ENCODE data around the gene MTA2. TPM values are rescaled to one million over a fixed set of nuclear protein-coding genes. Genes with fewer than 3 reads are reported as not detected.
A peak's percentile ranks its signal among the peaks of the same experiment; 100 is the strongest.

Gene MTA2
- total and polyA plus RNA-seq, 2 of the 8 experiments (the other 6 are each of a cell fraction or from before 2014, with no cell fraction given) = 25.7 to 114 TPM

DNA sequence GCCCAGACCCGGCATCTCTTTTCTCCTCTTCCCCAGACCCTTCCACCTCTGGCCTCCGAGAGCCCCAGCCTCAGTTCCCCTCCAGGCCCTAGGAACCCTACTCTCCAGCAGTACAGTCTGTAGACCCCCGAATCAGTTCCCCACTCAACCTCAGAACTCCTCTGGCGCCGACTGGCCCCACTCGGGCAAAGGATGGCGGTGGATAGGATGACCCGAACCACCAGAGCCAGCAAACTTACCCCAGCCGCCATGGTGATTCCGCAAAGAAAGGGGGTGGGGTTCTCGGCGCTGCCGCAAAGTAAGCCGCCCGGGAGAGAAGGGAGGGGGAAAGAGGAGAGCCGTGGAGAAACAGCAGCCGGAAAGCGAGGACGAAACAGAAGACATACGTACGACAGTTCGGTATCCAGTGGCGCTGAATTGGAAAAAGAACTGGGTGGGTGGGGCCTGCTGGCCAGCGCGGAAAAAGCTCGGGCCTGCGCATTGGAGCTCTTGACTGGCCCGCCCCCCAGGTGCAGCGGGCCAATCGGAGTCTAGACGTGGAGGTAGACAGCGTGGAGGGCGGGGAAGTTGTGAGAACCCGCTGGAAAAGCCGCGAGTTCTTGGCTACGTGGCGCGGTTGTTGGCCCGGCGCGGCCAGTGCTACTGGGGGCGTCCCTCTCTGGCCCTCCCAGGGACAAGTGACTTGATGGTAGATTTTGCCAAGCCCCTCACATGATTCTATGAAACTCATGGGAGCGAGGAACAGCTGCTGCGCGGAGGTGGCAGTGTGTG, 27.9 kb downstream of the MTA2 start, which contains the start of gene EEF1G:
EEF1G (minus strand) TSS at position 300 of the 771 bp plus-strand sequence; CDS start at position 251, 49 bp downstream.
- peak within 1 kb of the TSS; percentile 62 for H2BK5ac ChIP-seq (ENCODE audit: low read depth, low read length)
- peak within 1 kb of the TSS; percentile 79 for H4K91ac ChIP-seq (replicated peaks; ENCODE audit: insufficient read length, low read length)
- H3K27me3 ChIP-seq (replicated peaks in 1 of 4; ENCODE audit: control insufficient read depth in 3 of 4, extremely low read depth in 1 of 4, insufficient read depth in 3 of 4, low read length in 3 of 4) = no peaks in the 10 kb centered on the region
- 0 out of 2 replicates have a peak, but pooled peaks cover 4% of the 10 kb centered on the region for H3K79me1 ChIP-seq (ENCODE audit: low read depth, low read length)
- peaks cover 13% of the 10 kb centered on the region for H3K23me2 ChIP-seq (ENCODE audit: low read depth, low read length)
- H3K4ac ChIP-seq (replicated peaks; ENCODE audit: insufficient read length, low read depth, low read length) = peak within 1 kb of the TSS; percentile 76
- H2AFZ ChIP-seq (ENCODE audit: low read length) = no peak within 1 kb of the TSS
- H4K5ac ChIP-seq (ENCODE audit: insufficient read length, low read depth, low read length) = peak within 1 kb of the TSS; percentile 96
- H3K79me2 ChIP-seq (ENCODE audit: control insufficient read depth in 1 of 2, insufficient read depth in 2 of 2, low read length in 2 of 2) = peaks cover 0 to 45% of the 10 kb centered on the region in 2 experiments
- H3K18ac ChIP-seq (ENCODE audit: extremely low read depth, low read length) = peak within 1 kb of the TSS; percentile 85
- H3K4me3 ChIP-seq (ENCODE audit: extremely low read depth in 1 of 4, insufficient read depth in 2 of 4, low read depth in 3 of 4, low read length in 4 of 4) = peak within 1 kb of the TSS; percentile 90 to 100 (median 91)
- peak within 1 kb of the TSS; percentile 81 to 95 (median 94) for H3K9ac ChIP-seq (replicated peaks in 1 of 4; ENCODE audit: extremely low read depth in 1 of 4, low read depth in 3 of 4, low read length in 3 of 4)
- H3K56ac ChIP-seq (replicated peaks; ENCODE audit: insufficient read length, low read depth, low read length) = peak within 1 kb of the TSS; percentile 43
- peak within 1 kb of the TSS; percentile 79 to 85 for H3K4me2 ChIP-seq (ENCODE audit: insufficient read depth in 1 of 2, low read depth in 2 of 2, low read length in 2 of 2)
- H2BK120ac ChIP-seq (replicated peaks; ENCODE audit: low read depth, low read length) = peak within 1 kb of the TSS; percentile 50
- H3K27ac ChIP-seq (ENCODE audit: low read depth, low read length) = peak within 1 kb of the TSS; percentile 75
- H2AK5ac ChIP-seq (ENCODE audit: low read depth, low read length) = no peak within 1 kb of the TSS
- FAIRE-seq (peak; percentile 63), DNase-seq (ENCODE audit: low read depth in 1 of 2, low spot score in 2 of 2) (peak; percentile 96 to 99)
- H3K36me3 ChIP-seq (ENCODE audit: control insufficient read depth in 2 of 4, insufficient read depth in 4 of 4, low read length in 3 of 4) = peaks cover 29 to 53% (median 44%) of the 10 kb centered on the region in 4 experiments
- POLR2A ChIA-PET (ENCODE audit: partially characterized antibody) = interaction anchor here (0.6 to 20.7 kb wide), 46 partner anchors 9 to 997 kb away, joined by 3 to 336 read pairs (median 4); partner anchors contain the start of genes BSCL2, C11orf98, CSKMT and GANAB
- H2BK20ac ChIP-seq (ENCODE audit: low read length) = no peak within 1 kb of the TSS
- CTCF ChIA-PET (ENCODE audit: partially characterized antibody) = interaction anchor here (0.9 to 1.9 kb wide), 9 partner anchors 13 to 191 kb away, joined by 3 to 11 read pairs (median 4); partner anchors contain the start of genes EML3 and MTA2
- H4K8ac ChIP-seq (ENCODE audit: extremely low read depth, insufficient read depth, low read length) = peak within 1 kb of the TSS; percentile 96
- H4K20me1 ChIP-seq (replicated peaks in 1 of 2; ENCODE audit: control insufficient read depth in 1 of 2, insufficient read depth in 2 of 2, low read length in 2 of 2) = peaks cover 0 to 18% of the 10 kb centered on the region in 2 experiments
- no peak within 1 kb of the TSS for H3K23ac ChIP-seq (ENCODE audit: insufficient read length)
- H3K4me1 ChIP-seq (replicated peaks in 1 of 4; ENCODE audit: control insufficient read depth in 3 of 4, insufficient read depth in 4 of 4, low read length in 3 of 4) = peaks cover 0 to 11% (median 7%) of the 10 kb centered on the region in 4 experiments; a peak in 4 of 7 replicates
- H3K14ac ChIP-seq (ENCODE audit: insufficient read length) = no peak within 1 kb of the TSS
- WGBS, 2 experiments (ENCODE audit: extremely low coverage in 1 of 2, insufficient coverage in 1 of 2, insufficient read length in 1 of 2, insufficient replicate concordance in 2 of 2, low coverage in 1 of 2, low lambda C conversion rate in 2 of 2, missing lambda C conversion rate in 1 of 2) = 0% methylated on average over 44 of the region's 46 CpGs; no CpG with 5 or more reads in 1 of the 2 experiments
- no peaks in the 10 kb centered on the region for H3K9me3 ChIP-seq (ENCODE audit: insufficient read depth in 2 of 2, low read depth in 1 of 2, low read length in 1 of 2)
- H2BK12ac ChIP-seq (ENCODE audit: low read depth, low read length) = no peak within 1 kb of the TSS; the same call in 1 of the 2 replicates
- no peak within 1 kb of the TSS for H2BK15ac ChIP-seq (ENCODE audit: low read length)
- TF ChIP-seq, protein P1, sequence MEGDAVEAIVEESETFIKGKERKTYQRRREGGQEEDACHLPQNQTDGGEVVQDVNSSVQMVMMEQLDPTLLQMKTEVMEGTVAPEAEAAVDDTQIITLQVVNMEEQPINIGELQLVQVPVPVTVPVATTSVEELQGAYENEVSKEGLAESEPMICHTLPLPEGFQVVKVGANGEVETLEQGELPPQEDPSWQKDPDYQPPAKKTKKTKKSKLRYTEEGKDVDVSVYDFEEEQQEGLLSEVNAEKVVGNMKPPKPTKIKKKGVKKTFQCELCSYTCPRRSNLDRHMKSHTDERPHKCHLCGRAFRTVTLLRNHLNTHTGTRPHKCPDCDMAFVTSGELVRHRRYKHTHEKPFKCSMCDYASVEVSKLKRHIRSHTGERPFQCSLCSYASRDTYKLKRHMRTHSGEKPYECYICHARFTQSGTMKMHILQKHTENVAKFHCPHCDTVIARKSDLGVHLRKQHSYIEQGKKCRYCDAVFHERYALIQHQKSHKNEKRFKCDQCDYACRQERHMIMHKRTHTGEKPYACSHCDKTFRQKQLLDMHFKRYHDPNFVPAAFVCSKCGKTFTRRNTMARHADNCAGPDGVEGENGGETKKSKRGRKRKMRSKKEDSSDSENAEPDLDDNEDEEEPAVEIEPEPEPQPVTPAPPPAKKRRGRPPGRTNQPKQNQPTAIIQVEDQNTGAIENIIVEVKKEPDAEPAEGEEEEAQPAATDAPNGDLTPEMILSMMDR (IDR thresholded peaks at IDR 0.05; ENCODE audit: control extremely low read depth in 1 of 3, insufficient read depth in 1 of 3, low read depth in 1 of 3, low read length in 3 of 3) = no peak
- TF ChIP-seq TAF7 (optimal IDR thresholded peaks at IDR 0.05; ENCODE audit: borderline replicate concordance, low read depth, low read length) (peak; percentile 98), TAF1 (IDR thresholded peaks at IDR 0.05; ENCODE audit: low read depth, low read length) (peak; percentile 97), TEAD4 (IDR thresholded peaks at IDR 0.05; ENCODE audit: low read depth, low read length) (no peak), NANOG (IDR thresholded peaks at IDR 0.05; ENCODE audit: insufficient read depth, low read depth, low read length, poor library complexity, severe bottlenecking) (no peak), ZNF274 (IDR thresholded peaks at IDR 0.05; ENCODE audit: borderline replicate concordance, extremely low read depth, low read length) (no peak), KDM4A (IDR thresholded peaks at IDR 0.05; ENCODE audit: low read depth, low read length, severe bottlenecking) (no peak), EP300 (IDR thresholded peaks at IDR 0.05; ENCODE audit: borderline replicate concordance in 1 of 2, low read depth in 2 of 2, low read length in 2 of 2) (peak in 1 of 2 experiments; percentile 48; a peak in 1 of 3 replicates)

Data from H1 (cell line).